ENCODE data around the gene CD244.

The CD244 gene

DNA sequence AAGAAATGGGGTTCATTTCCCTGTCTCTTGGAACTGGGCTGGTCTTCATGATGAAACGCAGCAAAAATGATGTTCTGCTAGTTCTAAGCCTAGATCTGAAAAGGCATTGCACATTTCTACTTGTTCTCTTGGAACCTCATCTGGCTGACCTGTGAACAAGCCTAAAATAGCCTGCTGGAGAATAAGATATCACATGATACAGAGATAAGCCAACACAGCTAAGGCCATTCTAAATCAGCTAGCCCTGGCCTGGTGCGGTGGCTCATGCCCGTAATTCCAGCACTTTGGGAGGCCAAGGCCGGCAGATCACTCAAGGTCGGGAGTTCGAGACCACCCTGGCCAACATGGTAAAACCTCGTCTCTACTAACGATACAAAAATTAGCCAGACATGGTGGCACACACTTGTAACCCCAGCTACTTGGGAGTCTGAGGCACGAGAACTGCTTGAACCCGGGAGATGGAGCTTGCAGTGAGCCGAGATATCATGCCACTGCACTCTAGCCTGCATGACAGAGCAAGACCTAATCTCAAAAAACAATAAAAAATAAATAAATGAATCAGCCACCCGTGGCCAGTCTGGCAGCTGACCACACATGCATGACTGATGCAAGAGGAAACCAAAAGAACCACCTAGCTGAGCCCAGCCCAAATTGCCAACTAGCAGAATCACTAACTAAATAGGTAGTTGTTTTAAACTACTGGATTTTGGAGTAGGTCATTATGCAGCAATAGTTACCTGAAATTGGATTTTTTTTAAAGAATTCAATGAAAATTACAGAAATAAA is 18.0 kb downstream of the CD244 start:
- DNase-seq, result no peak

DNA sequence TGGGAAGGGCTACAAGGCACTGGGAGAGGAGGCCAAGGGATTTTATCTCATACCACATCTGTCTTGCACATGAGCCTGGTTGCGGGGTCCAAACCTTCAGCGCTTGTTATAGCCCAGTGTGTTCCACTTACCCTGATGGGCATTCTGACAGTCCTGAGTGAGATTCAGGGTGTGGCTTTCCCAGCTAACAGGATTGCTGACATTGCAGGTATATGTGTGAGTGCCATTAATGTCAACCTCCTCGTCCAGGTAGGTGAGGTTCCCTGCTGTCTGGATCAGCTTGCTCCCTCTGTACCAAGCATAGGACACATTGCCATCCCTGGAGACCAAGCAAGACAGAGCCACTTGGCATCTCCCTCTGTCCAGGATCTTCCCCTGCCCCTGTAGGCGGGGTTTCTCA is 21.6 kb downstream of the CD244 start:
- DNase-seq, result no peak

DNA sequence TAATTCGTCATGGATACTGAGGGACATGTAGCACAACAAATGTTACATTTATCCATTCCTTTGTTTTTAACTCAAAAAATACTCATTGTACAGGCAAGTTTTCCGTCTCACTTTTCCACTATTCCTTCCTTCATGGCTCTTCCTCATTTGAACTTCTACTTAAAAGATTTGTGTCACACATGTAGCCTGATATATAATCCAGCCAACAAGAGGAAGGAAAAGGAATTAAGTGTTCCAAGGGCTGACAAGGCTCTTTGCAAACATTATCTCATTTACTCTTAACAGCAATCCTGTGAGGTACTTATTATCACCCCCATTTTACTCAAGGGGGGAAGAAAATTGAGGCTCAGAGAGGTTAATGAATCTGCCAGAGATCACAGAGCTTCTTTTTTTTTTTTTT is 22.9 kb downstream of the CD244 start:
- no peak for DNase-seq

DNA sequence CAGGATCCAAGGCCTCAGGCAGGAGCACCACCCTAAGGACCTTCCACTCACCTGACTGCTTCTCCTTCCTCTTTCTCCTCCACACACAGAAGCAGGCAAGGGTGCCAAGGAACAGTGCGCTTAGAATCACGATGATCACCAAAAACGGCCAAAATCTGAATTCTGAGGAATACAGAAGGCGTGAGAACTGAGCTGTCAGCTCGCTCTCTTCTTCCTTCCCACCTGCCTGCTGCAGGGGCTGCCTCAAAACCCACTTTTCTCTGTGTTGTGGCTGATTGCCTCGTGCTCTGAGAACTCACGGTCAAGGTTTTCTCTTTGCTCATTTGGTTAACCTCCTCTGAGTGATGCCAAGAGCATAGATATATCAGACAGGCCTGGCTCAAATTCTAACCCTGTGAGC is 23.8 kb downstream of the CD244 start:
- no peak for DNase-seq

DNA sequence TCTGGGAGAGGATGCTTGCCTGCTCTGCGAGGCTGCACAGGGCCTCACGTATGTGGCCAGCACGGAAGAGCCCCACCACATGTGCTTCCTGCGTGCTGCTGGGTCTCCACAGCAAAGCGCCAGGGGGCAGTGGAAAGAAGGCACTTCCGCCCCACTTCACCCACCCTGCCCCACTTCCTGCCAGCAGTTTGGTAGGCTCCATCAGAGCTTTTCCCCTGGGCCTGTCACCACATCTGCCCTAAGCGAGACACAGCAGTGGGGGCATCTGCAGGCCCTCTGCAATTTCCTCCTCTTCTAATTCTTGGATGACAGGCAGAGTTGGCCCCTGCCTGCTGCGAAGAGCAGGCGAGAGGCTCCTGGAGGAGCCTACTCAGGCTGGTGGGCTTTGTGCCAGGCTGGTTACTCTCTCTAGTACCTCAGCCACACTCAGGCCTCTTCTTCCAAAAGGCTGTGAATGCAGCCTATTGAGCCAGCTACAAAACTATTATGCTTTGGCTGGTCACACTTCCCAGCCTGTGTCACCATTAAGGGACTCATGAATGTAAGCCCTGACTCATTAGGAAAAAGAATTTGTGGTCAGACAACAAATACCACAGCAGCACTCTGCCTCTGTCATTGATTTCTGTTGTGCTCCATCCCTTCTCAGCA is 25.0 kb downstream of the CD244 start:
- peak; percentile 29 for DNase-seq

DNA sequence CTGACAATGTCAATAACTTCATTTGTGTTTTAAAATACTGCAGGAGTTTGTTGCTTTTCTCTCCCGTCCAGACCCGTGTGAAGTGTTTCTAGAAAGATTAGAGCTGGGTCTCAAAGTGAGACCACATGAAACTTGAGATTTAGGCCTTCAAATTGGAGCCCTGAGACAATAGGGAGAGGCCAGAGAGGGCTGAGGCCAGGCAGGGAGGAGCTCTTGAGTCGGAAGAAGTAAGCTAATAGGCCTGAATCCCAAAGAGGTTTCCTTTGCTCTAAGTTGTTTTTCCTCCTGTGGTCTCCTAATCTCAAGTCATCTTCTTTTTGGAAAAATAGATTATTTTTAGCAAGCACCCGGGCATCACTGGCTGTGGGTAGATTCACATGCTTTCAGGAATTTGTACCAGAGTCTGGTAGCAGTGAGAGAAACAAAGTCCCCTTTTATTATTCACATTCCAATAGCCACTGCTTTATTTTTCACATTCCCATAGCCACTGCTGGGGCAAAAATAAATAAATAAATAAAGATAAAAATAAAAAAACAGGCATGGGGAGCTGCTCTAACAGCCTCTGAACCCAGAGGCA is 25.6 kb downstream of the CD244 start:
- DNase-seq, result no peak

DNA sequence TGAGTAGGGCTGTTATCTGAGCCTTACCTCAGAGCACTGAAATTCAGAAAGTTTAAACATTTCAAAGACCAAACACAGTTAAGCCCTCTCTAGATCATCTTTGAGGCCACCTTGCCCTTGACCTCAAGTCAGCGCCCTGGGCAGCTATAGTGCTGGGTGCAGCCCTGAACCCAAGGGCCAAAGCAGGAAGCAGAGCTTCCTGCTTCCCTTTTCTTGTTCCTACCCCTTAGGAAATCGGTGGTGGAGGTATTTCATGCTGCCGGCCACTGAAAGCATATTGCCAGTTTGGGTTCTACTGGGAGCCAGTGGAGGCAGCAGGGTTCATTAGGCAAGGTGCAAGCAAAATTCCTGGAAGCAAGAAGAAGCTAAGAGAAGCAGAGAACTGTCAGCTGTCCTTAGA is 26.1 kb downstream of the CD244 start:
- DNase-seq, result peak; percentile 59

DNA sequence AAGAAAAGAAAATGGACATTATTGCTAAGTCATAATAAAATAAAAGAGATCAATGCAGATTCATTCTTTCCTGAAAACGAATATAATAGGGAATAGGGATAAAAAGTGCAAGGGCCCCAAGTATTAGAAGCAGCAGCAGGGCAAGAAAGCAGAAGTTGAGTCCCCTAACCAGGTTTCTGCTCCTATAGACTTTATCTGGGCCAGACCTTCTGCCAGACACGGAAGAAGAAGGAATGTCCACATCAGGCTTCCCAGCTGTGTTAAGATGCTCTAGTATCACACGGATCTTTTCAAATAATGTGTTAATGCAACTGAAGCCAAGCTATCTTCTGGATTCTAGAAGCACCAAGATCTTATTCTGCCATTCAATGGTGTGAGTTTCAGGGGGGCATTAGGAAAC is 26.9 kb downstream of the CD244 start:
- no peak for DNase-seq

DNA sequence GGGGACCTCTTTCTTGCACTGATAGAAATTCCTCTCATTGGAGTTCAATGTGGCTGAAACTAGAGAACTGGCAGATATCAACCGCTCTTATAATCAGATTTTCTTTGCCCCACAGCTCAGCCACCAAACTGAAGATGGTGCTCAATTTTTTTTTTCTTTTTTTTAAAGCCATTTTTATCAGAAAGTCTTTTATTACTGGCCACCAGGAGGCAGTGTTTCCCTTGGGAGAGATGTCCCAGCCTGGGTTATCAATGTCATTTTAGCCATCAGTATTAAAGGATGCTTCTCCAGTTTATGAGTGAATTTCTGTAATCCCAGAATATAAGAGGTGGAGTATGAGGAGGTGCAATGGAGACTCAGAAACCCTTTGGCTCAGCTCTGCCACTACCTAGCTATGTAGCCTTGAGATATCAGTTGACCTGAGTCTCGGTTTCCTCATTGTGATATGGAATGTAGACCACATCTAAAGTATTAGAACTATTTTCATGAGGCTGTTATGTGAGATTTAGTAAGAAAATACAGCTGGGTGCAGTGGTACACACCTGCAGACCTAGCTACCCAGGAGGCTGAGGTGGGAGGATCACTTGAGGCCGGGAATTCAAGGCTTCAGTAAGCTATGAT is 27.6 kb downstream of the CD244 start:
- peak; percentile 65 for DNase-seq

DNA sequence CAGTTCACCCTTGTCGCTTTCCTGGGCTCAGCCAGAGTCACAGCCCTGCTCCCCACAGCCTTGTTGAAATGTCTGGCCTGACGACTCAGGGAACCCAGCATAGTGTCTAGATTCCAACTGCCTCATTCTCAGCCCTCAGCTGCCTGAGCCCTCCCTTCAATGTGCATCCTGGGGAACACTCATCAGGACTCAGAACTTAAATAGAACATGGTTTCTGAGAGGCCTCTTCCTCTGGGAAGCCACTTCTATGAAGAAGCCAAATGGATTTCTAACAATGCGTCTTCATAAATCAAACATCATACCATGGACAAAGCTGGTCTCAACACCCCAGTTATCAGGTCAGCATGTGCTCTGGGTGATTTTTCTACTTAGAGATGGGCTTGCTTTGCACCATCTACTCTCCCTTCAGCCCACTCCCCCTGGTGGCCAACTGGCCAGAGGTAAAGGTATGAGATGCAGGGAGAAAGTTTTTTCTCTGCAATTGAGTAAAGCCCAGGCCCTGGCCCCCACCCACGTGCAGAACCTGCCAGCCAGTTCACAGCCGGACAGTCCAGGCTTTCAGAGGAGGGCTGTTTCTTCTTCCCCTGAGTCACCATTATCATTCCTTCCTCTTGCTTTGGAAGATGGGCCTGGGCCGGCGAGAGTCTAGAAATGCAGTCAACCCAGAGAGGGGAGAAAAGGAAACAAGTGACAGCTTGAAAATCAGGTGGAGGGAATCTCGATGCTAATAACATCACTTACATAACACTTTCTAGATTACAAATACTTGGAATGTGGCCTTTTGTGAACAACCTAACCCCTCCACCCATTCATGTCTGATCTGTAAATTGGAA is 32.1 kb downstream of the CD244 start:
- DNase-seq, result peak; percentile 60

DNA sequence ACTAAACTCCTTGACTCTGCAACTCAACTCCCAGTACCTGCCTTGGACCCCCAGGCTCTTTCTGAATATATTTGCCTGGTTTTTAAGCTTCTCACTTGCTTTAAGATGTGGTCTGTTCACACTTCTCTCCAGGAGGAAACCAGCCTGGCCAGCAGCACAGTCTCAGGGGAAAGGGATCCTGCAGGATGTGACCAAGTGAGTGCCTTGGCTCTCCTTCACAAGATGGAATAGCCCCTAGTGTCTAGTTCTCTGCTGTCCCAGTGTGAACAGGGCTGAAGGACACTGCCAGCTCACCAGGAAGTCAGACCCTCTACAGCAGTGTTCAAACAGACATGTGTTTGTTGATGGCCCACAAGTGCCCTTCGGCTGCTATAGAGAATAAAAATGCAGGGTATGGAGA is 32.9 kb downstream of the CD244 start:
- no peak for DNase-seq

DNA sequence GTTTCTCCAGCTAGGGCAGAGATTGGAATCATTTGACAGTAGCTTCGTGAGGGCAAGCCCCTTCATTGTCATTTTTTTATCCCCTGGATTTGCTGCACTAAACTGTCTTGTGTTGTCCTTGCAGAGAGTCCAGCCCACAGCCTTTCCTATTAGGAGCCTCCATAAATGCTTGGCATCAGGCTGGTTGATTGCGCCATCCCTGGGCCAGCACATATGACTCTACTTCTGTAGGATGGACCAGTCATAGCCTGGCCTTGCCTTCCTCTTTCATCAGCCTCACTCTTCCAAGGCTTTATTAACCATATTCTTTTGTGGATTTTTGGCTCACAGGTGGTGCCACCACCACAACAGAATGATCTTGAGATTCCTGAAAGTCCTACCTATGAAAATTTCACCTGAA is 35.3 kb downstream of the CD244 start:
- peak; percentile 87 for DNase-seq

DNA sequence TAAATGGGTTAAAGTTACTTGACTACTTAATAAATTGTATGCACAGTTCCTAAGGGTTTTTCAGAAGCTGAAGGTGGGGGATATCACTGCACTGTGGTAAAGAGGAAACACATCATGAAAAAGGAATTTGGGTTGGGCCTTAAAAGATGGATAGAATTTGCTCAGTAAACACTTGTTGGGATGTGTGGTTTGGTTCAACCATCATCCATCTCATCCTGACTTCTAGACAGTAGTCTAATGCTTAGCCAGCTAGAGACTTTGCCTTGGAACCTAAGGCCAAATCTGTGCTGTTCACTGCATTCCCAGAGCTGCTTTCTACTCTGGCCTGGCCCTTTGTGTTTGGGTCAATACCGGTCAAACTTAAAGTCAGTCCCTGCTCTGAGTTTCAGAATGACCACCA is 36.1 kb downstream of the CD244 start:
- no peak for DNase-seq

DNA sequence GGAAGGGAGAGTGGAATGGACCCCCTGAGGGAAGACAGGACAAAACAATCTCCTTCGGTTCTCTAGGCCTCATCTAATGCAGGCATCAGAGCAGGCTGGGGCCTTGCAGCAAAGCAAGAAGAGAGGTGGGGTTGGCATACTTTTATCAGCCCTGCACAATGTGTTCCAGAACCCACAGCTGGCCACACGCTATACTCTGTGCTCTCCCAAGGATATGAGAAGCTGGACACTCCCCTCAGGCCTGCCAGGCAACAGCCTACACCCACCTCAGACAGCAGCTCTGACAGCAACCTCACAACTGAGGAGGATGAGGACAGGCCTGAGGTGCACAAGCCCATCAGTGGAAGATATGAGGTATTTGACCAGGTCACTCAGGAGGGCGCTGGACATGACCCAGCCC is 39.4 kb downstream of the CD244 start:
- no peak for DNase-seq

DNA sequence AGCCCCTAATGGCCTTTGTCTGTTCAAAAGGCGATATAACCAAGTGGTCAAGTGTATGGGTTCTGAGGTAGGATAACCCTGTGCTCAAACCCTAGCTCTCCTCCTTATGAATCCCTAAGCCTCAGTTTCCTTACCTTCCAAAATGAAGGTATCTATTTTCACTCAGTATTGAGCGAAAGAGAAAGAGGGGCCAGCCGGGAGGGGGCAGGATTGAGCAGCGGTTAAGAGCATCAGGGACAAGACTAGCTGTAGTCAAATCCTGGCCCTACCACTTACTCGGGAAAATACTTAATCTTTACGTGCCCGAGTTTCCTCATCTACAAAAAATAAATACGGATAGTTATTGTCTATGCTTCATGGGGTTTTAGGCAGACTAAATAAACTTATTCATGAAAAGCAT is 41.1 kb downstream of the CD244 start:
- DNase-seq, result no peak

DNA sequence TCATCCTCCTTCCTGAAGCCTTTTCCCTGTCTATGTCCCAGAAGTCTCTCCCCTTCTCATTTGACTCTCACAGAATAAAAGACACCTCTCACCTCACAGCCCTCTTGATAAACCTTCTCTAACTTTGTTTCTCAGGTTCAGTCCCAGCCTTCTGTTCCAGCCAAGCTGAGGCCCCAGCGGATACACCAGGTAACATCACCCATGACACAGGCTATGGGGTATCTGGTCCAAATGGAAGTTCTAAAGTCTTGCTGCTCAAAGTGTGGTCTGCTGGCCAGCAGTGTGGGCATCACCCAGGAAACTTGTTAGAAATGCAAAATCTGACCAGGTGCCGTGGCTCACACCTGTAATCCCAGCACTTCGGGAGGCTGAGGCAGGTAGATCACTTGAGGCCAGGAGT is 43.5 kb downstream of the CD244 start:
- no peak for DNase-seq

DNA sequence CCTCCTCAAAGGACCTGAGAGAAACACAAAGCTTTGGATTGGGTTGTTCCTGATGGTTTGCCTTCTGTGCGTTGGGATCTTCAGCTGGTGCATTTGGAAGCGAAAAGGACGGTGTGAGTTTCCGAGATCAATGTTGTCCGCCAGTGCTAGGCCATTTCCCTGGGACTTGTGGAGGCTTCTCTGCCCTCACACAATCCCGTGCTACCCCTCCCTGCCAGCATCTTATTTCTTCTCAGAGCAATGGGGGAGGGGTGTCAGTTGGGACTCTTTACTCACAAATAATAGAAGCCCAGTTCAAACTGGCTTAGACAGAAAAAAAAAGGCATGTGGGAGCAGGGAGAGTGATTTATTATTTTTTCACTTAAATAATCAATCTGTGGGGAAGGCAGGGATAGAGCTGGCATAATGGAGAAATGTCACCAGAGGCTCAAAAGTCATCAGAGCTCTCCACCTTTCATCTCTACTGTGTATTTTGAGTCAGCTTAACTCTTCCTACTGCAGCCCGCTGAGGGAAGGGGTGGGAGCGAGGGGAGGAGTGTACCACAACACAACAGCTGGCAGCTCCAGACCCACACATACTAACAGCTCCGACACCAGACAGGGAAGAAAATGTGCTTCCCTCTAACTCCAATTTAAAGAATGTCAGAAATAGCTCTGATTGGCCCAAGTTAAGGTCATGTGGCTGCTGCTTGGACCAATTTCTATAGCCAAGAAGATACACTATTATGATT is 44.3 kb downstream of the CD244 start:
- no peak for DNase-seq

DNA sequence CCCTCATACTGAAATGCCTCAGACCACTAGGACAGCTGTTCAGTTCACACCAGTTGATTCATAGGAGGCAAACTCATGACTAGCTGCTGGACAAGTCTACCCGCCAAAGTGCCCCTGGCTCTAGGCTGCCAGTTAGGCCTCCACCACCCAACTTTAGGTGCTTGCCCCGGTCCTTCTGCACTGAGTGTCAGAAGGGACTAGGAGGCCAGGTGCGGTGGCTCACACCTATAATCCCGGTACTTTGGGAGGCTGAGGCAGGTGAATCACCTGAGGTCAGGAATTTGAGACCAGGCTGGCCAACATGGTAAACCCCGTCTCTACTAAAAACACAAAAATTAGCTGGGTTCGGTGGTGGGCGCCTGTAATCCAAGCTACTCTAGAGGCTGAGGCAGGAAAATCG is 47.8 kb downstream of the CD244 start:
- DNase-seq, result no peak

DNA sequence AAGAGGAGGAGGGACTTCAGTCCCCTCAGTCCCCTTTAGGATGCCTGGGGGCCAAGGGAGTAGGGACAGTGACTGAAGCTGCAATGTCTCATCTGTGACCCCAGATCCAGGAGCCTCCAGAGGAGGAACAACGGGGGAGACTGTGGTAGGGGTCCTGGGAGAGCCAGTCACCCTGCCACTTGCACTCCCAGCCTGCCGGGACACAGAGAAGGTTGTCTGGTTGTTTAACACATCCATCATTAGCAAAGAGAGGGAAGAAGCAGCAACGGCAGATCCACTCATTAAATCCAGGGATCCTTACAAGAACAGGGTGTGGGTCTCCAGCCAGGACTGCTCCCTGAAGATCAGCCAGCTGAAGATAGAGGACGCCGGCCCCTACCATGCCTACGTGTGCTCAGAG is 48.4 kb downstream of the CD244 start:
- DNase-seq, result no peak

DNA sequence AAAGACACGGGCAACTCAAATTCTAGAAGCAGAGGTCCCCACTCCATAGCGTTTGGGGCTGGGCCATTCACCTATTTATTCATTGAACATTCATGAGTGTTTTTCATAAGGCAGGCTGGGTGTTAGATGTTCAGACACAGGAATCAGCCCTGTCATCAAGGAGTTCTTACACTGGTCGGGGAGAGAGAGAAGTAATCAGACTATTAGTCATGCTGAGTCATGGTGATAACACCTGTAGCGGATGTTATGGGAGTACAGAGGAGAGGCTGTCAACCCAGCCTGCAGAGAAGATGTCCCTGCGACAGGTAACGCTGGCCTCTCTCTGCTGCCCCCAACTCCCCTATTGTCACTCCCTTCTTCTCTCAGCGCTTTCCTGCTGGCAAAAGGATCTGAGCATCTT is 49.5 kb downstream of the CD244 start:
- DNase-seq, result no peak

DNA sequence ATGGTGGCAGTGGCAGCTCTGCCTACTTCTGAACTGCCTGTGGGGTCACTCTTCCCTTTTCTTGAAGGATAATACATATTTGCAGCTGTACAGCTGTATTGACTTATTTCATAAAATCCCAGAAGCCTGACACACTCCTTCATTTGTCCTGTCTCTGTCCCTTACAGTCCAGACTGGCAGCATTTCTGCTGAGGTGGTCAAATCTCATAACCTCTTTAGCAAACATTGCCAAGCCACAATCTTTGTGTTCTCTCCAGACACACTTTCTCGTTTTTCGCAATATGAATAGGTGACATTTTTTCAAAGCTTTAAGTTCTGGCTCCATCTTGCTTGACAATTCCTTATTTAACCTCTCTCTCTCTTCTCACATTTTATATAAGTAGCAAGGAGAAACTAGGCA is 51.5 kb downstream of the CD244 start:
- no peak for DNase-seq

DNA sequence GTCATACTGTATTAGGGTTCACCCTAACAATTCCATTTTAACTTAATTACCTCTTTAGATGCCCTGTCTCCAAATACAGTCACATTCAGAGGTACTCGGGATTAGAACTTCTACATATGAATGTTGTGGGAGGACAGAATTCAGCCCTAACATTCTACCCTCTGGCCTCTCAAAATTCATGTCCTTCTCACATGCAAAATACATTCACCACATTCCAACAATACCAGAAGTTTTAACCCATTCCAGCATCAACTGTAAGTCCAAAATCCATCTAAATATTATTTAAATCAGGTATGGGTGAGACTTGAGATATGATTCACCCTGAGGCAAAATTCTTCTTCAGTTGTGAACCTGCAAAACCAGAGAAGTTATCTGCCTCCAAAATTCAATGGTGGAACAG is 52.2 kb downstream of the CD244 start:
- no peak for DNase-seq
